Right lobe of liver (tissue), 6 donors: Measurements from ENCODE around the gene PTGDS. TPM values are rescaled to one million over a fixed set of nuclear protein-coding genes. Genes with fewer than 3 reads are reported as not detected.

ENCODE experiments used
- ATAC-seq, 4 donors: fragments of 200-7000 bp; cut with Tn5 transposase; one replicate each; pipeline ENCODE4 v1.9.1; 2020; ENCODE audit warnings: mild to moderate bottlenecking in 4 of 4, moderate library complexity in 4 of 4
- DNase-seq, 3 donors: peaks; one replicate each; pipeline ENCODE4 v3.0.0-alpha.2; 2020
- H3K27ac ChIP-seq, 3 donors: fragments of 200-600 bp; one replicate each; pipeline ENCODE4 v1.8.0; 2022
- H3K27me3 ChIP-seq, 2 donors: fragments of 200-600 bp; one replicate each; pipeline ENCODE4 v1.8.0; 2022
- H3K36me3 ChIP-seq, 4 donors: fragments of 200-600 bp; sonication (generic) in 1 of 4; one replicate each; pipeline versions ENCODE4 v1.5.1 to v1.8.0; 2017 to 2022; ENCODE audit warnings: control low read depth in 1 of 4
- H3K4me1 ChIP-seq, 4 donors: fragments of 200-600 bp; sonication (generic) in 1 of 4; one replicate each; pipeline versions ENCODE4 v1.5.1 to v1.8.0; 2017 to 2022; ENCODE audit warnings: control low read depth in 1 of 4
- H3K4me3 ChIP-seq, 3 donors: fragments of 200-600 bp; one replicate each; pipeline ENCODE4 v1.8.0; 2022
- H3K9me3 ChIP-seq, 4 donors: fragments of 200-600 bp; sonication (generic) in 1 of 4; one replicate each; pipeline versions ENCODE4 v1.5.1 to v1.8.0; 2017 to 2022; ENCODE audit warnings: control low read depth in 1 of 4
- POLR2A ChIP-seq: fragments of 450-650 bp; IDR thresholded peaks from one replicate; pipeline ENCODE4 v1.6.1; 2017; ENCODE audit warnings: antibody characterized with exemption, mild to moderate bottlenecking
- WGBS: methylation state at CpG from one replicate; pipeline ENCODE4 v1.1.6; 2018; ENCODE audit warnings: low coverage, low lambda C conversion rate; ENCODE audit not compliant: insufficient coverage; ENCODE audit errors: missing lambda C conversion rate; 5-methylcytosine and 5-hydroxymethylcytosine counted together
- intact Hi-C, 2 donors: fragments of 100-400 bp; cut with DNase I; formaldehyde crosslinking; loops; one replicate each; pipeline versions ENCODE4 v1.11.2 to v1.14.1; 2022
- total RNA-seq, 6 experiments: library from RNA; depleted of rRNA in 2 of 6; stranded (reverse); fragments of >200 nt in 2 of 6; fragmentation: NEBNext Ultra II Directional in 3 of 6; extraction: Animal tissue kit (Norgen Biotek cat#: 25700) in 3 of 6; gene quantifications; one replicate each; pipeline versions ENCODE4 v1.1.0 to v1.2.4, GENCODE V29; 2016 to 2023
- TF ChIP-seq, protein P1 (sequence below), 4 donors: fragments of 200-600 bp in 3 of 4; fragments of 450-650 bp in 1 of 4; IDR thresholded peaks; one replicate each; pipeline versions ENCODE4 v1.5.1 to v1.8.0; 2016 to 2022; ENCODE audit warnings: antibody characterized with exemption in 4 of 4, mild to moderate bottlenecking in 2 of 4
- donor health status: DM: no; HTN: yes; CAD: no.
- donor health status: DM: no; HTN: no; CAD: no.
- donor health status: DM: no; HTN: no; CAD: no.
- donor health status: DM: no; HTN: yes; CAD: no.
- donor health status: DM: no; HTN: yes; CAD: no.

Gene PTGDS
- total RNA-seq, 6 experiments from 2014 or later = 4.3 to 21.9 (median 6.0) TPM

DNA sequence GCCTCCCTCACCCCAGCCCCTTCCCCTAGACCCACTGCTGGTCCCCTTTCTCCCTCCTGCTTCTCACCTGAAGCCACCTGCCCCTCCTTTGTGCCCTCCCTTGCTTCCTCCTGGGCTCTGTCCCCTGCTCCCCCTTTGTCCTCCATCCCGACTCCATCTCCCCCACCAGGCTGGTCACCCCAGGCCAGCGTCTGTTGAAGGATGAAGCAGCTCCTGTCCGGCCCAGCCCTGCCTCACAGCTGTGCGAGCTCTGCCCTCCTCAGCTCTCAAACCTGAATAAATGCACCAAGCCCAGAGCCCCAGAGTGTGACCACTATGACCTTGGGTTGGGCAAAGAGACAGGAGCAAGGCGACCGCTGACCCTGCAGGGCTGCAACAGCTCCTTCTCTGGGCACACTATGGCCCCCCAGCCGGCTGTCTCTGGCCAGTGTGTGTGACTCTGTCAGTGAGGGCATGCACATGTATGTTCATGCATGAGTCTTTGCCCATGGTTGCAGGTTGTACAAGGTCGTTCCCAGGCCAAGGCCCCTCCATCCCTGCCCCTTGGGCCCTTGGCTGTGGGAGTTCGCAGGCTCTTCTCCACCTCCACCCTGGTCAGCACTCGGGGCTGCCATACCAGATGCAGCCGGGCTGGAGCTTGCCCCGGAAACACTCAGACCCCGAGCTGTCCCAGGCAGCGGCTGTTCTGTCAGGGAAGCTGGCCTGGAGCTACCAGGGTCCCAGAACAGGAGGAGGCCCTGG lies 21.9 kb upstream of the PTGDS start:
- intact Hi-C loops = no loop called here
- Histone ChIP-seq H3K9me3 (no peaks in the 10 kb centered on the region), H3K4me3 (no peak overlapping the region), H3K27me3 (no peaks in the 10 kb centered on the region), H3K27ac (no peak overlapping the region), H3K4me1 (peaks cover 0 to 5% (median 0%) of the 10 kb centered on the region in 4 donors), H3K36me3 (no peaks in the 10 kb centered on the region)
- DNase-seq (no peak), ATAC-seq (no peak)
- TF ChIP-seq POLR2A = no peak
- TF ChIP-seq, protein P1, sequence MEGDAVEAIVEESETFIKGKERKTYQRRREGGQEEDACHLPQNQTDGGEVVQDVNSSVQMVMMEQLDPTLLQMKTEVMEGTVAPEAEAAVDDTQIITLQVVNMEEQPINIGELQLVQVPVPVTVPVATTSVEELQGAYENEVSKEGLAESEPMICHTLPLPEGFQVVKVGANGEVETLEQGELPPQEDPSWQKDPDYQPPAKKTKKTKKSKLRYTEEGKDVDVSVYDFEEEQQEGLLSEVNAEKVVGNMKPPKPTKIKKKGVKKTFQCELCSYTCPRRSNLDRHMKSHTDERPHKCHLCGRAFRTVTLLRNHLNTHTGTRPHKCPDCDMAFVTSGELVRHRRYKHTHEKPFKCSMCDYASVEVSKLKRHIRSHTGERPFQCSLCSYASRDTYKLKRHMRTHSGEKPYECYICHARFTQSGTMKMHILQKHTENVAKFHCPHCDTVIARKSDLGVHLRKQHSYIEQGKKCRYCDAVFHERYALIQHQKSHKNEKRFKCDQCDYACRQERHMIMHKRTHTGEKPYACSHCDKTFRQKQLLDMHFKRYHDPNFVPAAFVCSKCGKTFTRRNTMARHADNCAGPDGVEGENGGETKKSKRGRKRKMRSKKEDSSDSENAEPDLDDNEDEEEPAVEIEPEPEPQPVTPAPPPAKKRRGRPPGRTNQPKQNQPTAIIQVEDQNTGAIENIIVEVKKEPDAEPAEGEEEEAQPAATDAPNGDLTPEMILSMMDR (IDR thresholded peaks at IDR 0.05) = no peak
- 92% methylated on average over 2 of the region's 14 CpGs for WGBS

DNA sequence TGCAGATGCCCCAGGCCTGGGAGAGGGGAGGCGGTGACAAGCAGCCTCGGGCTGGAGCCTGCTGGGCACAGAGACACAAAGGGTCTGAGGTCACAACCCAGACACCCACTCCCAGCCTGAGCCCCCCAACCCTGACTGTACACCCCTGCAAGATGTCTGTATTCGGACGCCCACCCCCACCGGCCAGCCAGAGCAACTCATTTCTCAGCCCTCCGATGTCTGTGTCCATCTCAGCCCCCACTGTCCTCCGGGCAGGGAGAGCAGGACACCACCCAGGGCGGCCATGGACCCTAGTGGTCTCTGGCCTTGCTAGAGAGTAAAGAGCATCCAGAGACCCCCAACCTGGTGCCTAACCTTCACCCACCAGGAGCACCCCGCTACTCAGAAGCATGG lies 21.4 kb upstream of the PTGDS start:
- DNase-seq = no peak
- no peak for ATAC-seq
- 80% methylated on average over 2 of the region's 9 CpGs for WGBS

DNA sequence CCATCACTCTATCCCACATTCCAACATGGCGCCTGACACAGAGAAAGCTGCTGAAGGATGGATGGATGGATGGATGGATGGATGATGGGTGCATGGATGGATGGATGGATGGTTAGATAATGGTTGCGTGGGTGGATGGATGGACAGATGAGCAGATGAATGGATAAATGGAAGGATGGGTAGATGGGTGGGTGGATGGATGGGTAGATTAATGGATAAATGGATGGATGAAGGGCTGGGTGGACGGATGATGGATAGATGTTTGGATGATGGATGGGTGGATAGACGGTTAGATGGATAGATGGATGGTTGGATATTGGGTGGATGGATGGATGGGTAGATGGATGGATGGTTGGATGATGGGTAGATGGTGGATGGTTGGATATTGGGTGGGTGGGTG lies 20.7 kb upstream of the PTGDS start:
- WGBS = 93% methylated on average over 4 of the region's 4 CpGs
- Histone ChIP-seq H3K9me3 (no peaks in the 10 kb centered on the region), H3K36me3 (no peaks in the 10 kb centered on the region), H3K4me1 (no peaks in the 10 kb centered on the region), H3K27me3 (no peaks in the 10 kb centered on the region), H3K27ac (no peak overlapping the region), H3K4me3 (no peak overlapping the region)
- intact Hi-C loops = no loop called here
- TF ChIP-seq, protein P1 (IDR thresholded peaks at IDR 0.05) = no peak
- TF ChIP-seq POLR2A = no peak
- DNase-seq = no peak
- ATAC-seq = no peak

More for the DNA sequence above, 21.4 kb upstream of the PTGDS start:
- Histone ChIP-seq H3K4me3 (no peak overlapping the region), H3K27me3 (no peaks in the 10 kb centered on the region), H3K36me3 (no peaks in the 10 kb centered on the region), H3K27ac (no peak overlapping the region), H3K9me3 (no peaks in the 10 kb centered on the region), H3K4me1 (peaks cover 0 to under 1% (median 0%) of the 10 kb centered on the region in 4 donors)
- intact Hi-C loops = no loop called here
- no peak for TF ChIP-seq POLR2A
- TF ChIP-seq, protein P1 (IDR thresholded peaks at IDR 0.05) = no peak

DNA sequence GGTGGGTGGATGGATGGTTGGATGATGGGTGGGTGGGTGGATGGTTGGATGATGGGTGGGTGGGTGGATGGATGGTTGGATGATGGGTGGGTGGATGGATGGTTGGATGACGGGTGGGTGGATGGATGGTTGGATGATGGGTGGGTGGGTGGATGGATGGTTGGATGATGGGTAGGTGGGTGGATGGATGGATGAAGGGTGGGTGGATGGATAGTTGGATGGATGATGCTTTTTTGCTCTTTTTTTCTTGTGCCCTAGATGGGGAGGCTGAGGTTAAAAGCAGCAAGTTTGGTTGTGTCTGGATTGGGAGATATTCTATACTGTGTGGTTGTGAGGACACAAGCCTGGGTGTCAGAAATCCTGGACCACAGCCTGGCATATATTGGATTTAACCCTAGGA lies 19.8 kb upstream of the PTGDS start:
- intact Hi-C loops = no loop called here
- H3K9me3 ChIP-seq = no peaks in the 10 kb centered on the region
- DNase-seq (no peak), ATAC-seq (no peak)
- H3K4me3 ChIP-seq = no peak overlapping the region
- no peak for TF ChIP-seq POLR2A
- TF ChIP-seq, protein P1 (IDR thresholded peaks at IDR 0.05) = no peak
- no peaks in the 10 kb centered on the region for H3K4me1 ChIP-seq
- no peaks in the 10 kb centered on the region for H3K27me3 ChIP-seq
- 88% methylated on average over 1 of the region's 1 CpG for WGBS
- no peaks in the 10 kb centered on the region for H3K36me3 ChIP-seq
- no peak overlapping the region for H3K27ac ChIP-seq
